AG08396 (cell line): Measurements from ENCODE around the gene ALK.

ENCODE experiments used
- DNase-seq: peaks from one replicate; pipeline ENCODE4 v3.0.0; 2012; ENCODE audit warnings: low spot score, mixed read lengths

The ALK gene

GRCh38 chr2:29363111-29363510, 558.3 kb downstream of the ALK start:
- no peak for DNase-seq

- DNase-seq: no peak
Observed at GRCh38 chr2:29361231-29361630, 560.2 kb downstream of the ALK start.

GRCh38 chr2:29360016-29360784, 561.2 kb downstream of the ALK start:
- DNase-seq: no peak

- no peak for DNase-seq
Observed at GRCh38 chr2:29353403-29353991, 567.9 kb downstream of the ALK start.

GRCh38 chr2:29351916-29352591, 569.3 kb downstream of the ALK start:
- DNase-seq: no peak

- no peak for DNase-seq
Observed at GRCh38 chr2:29351248-29351647, 570.1 kb downstream of the ALK start.

- no peak for DNase-seq
Observed at GRCh38 chr2:29349316-29350030, 571.9 kb downstream of the ALK start.

GRCh38 chr2:29347774-29348461, 573.5 kb downstream of the ALK start:
- DNase-seq: no peak

- DNase-seq: no peak
Observed at GRCh38 chr2:29345236-29345635, 576.1 kb downstream of the ALK start.

- no peak for DNase-seq
Observed at GRCh38 chr2:29343830-29344229, 577.6 kb downstream of the ALK start.

- no peak for DNase-seq
Observed at GRCh38 chr2:29336341-29337241, 584.8 kb downstream of the ALK start.

GRCh38 chr2:29335396-29335795, 586.0 kb downstream of the ALK start:
- DNase-seq: no peak

GRCh38 chr2:29334706-29335105, 586.7 kb downstream of the ALK start:
- no peak for DNase-seq

- no peak for DNase-seq
Observed at GRCh38 chr2:29332540-29332939, 588.8 kb downstream of the ALK start.

- DNase-seq: no peak
Observed at GRCh38 chr2:29329899-29330298, 591.5 kb downstream of the ALK start.

GRCh38 chr2:29326926-29327325, 594.5 kb downstream of the ALK start:
- no peak for DNase-seq

GRCh38 chr2:29325544-29325943, 595.8 kb downstream of the ALK start:
- no peak for DNase-seq

- peak; percentile 13 for DNase-seq
Observed at GRCh38 chr2:29323961-29324360, 597.4 kb downstream of the ALK start.

GRCh38 chr2:29323301-29323700, 598.1 kb downstream of the ALK start:
- DNase-seq: no peak

- DNase-seq: no peak
Observed at GRCh38 chr2:29322011-29322410, 599.4 kb downstream of the ALK start.
